ENCODE data around the gene NYAP1. TPM values are rescaled to one million over a fixed set of nuclear protein-coding genes. Genes with fewer than 3 reads are reported as not detected.

NYAP1 gene
- total and polyA plus RNA-seq, 2 of the 8 experiments (the other 6 are each of a cell fraction or from before 2014, with no cell fraction given), result 1.9 to 4.6 TPM

DNA sequence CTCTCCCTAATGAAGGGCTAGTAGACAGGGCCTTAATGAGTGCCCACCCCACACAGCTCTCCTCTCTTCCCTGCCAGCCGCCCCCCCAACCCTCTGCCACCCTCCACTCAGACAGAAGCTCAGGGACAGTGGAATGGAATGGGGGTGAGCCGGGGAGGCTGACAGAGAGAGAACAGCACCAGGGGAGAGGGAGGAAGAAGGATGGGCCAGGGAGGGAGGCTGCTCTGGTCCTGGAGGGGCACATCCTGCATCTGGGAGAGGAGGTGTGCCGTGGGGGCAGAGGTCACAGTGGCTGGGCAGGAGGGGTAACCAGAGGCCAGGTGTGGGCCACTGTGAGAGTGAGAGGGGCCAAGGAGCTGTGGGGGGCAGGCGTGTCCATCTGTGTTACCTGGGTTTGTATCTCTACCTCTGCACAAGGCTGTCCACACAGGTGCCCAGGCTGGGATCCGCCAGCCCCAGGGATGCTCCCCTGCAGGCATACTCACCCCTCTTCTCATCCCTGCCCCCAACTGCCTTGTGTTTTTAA lies 2.4 kb downstream of the NYAP1 start (continued):
- TF ChIP-seq SIN3A (conservative IDR thresholded peaks at IDR 0.05 in 1 of 2, IDR thresholded peaks at IDR 0.05 in 1 of 2; ENCODE audit: low read depth in 1 of 2, low read length in 2 of 2), result no peak
- TF ChIP-seq NRF1 (IDR thresholded peaks at IDR 0.05; ENCODE audit: low read depth, low read length), result no peak

All from H1 (cell line).